SIG-M5 treated with dmso at 0.1 percent for 504 hours (cell line): ENCODE data around the gene COL1A1.

Source experiments
- DNase-seq: peaks from one replicate; lab custom pipeline; 2025; ENCODE audit not compliant: unreplicated experiment; lab: John Stamatoyannopoulos, UW

Gene COL1A1

DNA sequence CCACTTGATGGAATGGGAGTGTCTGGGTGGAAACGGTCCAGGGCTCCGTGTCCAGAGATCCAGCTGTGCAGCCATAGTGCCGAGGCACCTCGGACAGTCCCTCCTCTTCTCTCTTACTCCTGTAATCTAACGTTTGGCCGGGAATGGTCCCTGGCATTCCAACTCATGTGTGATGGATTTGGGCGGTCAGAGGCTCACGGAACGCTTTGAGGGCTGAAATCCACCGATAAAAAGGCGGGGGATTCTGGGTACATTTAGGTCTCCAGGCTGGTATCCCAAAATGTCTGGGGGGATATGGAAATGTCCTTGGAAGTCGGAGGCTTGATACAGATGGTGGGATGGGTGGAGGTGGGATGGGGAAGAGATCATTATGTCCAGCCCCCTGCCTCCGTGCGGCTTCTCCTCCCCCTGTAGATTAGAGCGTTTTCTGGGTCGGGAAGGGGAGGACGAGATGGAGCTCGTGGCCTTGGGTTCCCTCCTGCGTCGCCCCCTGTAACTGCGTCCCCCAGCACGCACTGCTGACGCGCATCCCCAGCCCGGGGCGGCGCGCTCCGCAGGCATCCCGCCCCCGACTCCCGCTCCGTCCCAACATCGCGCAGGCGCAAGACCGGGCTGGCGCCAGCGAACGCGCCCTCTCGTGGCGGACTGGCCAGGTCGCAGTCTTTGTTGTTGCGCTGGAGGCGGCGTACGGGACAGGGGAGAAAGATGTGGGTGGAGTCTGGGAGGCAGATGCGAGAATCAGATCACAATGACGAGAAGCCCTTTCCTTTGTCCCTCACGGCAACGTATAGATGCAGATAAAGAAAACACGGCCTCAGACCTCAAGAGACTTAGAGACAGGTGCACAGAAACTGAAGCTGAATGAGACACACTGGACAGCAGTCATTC lies 40.2 kb downstream of the COL1A1 start:
- peak; percentile 81 for DNase-seq

- no peak for DNase-seq
Measured at GRCh38 chr17:50157891-50158290, 43.5 kb downstream of the COL1A1 start.

- DNase-seq = peak; percentile 85
Measured at GRCh38 chr17:50155115-50155819, 46.2 kb downstream of the COL1A1 start.

DNA sequence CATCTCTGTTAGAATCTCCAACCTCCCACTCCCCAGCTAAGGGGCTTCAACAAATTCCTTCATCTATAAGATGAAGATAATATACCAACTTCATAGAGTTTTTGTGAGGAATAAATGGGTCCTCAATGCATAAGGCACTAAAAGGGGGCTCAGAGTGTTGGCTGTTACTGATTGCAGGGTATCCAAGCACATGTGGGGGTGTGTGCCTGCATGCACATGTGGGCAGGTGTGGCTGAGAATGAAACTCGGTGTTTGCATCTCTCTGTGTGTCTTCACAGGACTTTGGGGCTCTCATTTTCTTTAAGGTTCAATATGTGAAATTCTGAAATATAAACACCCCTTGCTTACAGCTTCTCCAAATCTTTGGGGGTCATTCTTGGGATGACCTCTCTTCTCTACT lies 46.8 kb downstream of the COL1A1 start:
- no peak for DNase-seq

GRCh38 chr17:50153650-50154575 lies 47.5 kb downstream of the COL1A1 start:
- no peak for DNase-seq

DNA sequence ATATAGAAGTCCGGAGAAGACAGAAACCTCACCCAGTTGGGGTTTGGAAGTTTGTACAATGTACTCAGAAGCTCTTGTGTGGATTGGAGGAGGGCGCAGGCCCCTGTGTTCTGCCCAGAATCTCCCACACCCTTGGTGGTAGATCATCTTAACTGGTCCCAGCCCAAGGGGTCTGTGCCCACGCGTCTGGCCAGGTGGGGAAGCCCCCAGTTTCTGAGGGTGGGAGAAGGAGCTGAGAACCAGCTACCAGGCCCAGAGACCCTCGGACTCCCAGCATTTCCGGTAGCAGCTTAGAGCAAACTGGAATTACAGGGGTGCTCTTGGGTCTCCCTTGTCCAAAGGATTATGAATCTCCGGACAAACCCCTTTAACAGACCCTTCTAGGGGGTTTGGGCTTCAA lies 48.7 kb downstream of the COL1A1 start:
- no peak for DNase-seq

DNA sequence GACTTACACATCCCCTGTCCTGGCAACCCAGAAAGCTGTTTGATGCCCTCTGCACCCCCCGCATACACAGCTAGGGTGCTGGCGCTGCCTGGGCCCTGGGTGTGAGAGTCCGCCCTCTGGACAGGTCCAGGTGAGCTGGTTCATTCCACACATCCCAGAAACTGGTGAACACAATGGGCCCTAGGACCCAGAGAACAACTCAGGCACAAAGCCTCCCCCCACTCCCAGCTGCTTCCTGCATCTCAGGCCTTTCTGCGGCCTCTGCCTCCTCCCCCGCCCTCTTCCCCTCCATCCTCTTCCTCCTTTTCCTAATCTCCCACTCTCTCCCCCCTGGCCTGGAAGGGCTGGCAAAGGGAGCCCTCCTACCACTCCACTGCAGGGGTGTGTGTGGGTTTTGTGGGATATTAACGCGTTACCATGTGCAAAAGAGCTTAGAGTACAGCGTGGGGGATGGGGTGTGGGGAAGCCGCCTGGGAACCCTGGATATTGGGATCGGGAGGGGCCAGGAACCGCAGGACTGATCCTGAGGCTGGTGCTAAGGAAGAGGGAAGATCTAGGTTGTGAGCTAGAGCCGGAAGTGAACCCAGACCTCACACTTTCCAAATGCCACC lies 49.4 kb downstream of the COL1A1 start:
- DNase-seq = peak; percentile 90

DNA sequence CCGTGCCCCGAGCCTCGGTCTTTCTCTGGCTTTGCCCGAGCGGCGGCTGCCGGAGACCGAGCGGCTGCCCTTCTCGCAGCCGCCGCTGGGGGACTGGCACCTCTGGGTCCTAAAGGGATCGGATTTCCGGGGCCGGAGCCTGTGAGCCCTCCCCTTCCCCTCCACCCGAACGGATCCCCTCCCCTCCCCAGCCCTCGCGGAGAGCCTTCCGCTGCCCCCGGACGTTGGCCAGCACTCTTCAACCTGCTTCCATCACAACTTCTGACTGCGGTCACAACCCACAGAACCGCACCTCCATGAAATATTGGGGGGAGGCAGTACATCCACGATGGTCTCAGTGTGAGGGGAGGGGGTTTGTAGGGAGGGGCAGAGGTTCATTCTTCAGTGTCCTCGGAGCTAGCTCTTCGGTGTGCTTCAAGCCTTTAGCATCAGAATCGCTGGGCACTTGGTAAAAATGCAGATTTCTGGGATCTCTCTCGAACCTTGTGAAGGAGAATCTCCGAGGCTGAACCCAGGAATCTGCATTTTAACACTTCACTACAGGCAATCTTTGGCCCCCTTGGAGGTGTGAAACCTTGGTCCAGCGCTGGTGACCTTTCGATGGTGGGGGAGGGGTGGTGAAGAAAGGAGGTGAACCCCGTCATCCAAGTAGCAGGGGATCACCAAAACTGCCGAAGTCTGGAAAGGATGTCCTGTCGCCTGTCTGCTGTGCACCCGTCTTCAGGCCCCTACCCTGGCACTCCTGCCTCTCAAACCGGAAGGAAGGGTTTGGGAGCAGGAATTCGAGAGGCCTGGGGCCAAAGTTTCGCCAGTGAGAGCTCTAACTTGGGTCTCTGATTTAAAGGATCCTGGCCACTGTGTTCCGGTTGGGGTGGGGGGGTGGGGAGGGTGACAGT lies 50.1 kb downstream of the COL1A1 start:
- DNase-seq = peak; percentile 92

DNA sequence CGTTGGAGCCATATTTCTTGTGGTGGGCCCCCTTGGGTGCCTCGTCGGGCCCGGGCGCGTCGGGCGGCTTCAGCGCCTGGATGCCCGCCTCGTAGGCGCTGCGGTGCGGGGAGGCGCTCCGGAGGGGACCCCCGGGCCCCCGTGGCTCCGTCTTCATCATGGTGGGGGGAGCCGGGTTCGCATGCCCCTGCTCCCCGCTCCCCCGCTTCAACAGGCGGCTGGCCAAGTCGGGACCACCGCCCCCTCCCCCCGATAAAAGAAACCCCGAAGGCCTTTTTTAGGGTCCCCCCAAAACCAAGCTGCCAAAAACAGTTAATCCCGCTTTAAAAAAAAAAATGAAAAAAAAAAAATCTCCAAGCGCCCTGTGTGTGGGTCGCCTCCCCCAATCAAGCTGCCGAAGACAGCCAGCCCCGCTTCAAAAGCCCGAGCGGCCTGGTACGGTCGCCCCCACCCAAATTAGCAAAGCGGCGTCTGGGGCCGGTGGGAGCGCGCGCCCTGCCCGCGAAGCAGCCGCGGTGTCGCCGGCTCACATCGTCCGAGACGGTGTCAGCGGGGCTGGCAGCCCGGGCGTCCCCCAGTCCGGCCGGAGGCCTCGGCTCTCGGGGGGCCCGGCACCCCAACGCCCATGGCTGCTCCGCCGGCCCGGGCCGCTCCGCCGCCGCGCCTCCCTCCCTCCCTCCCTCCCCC lies 50.9 kb downstream of the COL1A1 start, which contains the start of gene PPP1R9B:
Gene PPP1R9B (minus strand): TSS at position 324 of the 687 bp plus-strand sequence. CDS start 164 bp downstream, at position 160.
- no peak for DNase-seq

DNA sequence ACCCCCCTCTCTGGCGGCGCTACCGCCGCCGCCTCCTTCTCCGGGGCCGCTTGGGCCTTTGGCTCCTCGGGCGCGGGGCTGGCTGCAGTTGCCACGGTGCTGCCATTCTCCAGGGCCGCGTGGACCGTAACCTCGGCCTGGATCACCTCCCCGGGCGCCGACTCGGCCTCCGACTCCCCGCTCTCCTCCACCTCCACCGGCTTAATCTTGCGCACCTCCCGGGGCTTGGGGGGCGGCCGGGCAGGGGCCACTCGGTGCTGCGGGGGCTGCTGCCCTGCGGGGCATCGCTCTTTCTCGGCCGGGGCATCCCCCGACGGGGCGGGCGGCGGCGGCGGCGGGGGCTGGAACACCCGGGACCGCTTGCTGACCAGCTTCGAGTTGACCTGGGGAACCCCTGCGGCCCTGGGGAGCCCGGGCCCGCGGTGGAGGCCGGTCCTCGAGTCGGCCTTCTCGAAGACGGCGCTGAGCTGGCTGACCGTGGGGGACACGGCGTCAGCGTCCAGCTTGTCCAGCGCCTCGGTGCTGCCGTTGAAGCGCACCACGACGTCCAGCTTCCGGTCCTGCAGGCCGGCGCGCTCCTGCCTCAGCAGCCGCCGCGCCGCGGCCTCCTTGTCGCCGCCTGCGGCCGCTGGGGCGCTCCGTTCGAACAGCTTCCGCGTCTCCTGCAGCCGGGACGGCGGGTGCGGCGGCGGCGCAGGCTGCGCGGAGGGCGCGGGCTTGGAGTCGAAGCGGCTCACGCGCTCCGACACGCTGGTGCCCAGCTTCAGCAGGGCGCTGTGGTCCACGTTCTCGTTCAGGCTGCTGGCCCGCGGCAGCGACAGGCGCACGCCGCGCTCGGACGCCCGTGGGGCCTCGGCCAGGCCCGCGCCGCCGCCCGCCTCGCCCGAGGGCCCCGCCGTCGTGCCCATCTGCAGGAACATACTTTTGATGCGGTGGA lies 51.7 kb downstream of the COL1A1 start:
- peak; percentile 45 for DNase-seq

DNA sequence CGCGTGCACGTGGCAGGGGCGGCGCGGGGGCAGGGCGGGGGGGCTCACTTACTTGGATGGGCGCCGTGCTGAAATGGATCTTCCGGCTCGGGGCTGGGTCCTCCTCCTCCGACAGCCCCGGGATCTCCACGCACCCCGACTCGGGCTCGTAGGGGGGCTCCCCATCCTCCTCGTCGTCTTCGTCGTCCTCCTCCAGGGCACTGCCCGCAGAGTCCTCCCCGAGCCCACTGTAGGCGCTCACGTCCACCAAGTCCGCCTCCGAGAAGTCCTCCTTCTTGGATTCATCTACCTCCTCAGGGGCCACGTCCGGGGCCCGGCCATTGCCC lies 52.4 kb downstream of the COL1A1 start:
- no peak for DNase-seq

- DNase-seq = peak; percentile 98
Measured at GRCh38 chr17:50148226-50149090, 53.0 kb downstream of the COL1A1 start.

- no peak for DNase-seq
Measured at GRCh38 chr17:50147841-50148225, 53.6 kb downstream of the COL1A1 start.

DNA sequence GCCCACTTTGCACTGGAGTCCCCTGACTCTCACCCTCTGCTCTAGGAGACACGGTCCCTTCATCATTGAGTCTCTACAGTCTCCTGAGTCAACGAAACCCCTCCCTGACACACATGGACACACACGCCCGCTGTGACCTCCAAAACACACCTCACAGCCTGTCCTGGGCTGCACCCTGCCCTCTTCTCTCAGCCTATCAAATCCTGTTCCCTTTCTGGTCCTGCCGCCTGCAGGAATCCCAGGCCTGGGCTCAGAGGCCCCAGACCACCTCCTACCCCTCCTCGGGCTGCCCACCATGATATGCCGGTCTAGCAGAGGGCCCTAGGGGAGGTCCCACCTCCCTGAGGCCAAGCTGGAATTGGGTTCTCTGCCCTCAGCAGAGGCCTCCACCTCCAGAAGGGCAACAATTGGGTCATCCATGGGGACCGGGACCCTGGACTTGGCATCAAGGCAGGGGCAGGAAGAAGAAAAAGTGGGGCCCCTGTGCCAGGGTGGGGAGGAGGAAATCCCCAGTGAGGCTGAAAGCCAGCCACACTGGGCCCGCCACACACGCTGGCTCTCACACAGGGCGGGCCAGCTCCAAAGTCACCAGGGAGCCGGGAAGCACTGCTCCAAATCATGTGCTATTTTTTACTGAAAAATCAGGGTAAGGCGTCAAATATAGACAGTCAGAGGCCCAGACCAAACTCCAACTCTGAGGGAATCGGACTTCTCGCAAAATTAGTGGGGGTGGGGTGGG lies 54.3 kb downstream of the COL1A1 start:
- no peak for DNase-seq

DNA sequence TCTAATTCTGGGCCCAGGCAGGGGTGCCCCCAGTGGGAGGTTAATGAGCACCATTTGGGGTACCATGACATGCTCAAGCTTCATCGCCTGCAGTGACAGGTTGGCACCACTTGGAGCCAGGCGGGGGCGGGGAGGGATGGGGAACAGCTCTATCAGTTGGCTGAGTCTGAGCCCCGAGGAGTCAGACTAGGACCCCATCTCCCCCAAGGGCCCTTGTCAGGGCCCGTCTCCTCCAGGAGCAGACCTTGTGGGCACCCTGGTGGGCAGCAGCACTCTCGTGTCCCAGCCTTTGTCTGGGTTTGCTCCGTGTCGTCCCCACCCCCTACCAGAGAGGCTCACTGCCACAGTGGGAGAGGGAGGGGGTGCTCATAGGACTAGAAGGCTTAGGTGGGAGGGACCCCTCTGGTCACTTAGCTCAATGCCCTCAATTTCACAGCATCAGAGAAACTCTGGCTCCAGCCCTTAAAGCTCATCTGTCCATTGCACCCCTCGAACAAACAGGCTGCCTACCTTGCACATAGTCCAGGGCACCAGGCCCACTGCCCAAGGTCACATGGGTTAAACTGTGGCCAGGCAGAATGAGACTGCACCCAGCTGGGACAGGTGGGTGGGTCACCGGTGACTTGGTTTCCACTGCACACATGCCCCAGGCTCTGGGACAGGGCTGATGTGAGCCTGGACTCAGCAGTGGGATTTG lies 55.1 kb downstream of the COL1A1 start:
- DNase-seq = no peak
